OCI-LY1 (cell line): ENCODE results near the gene TSNAX.

ENCODE experiments used
- H2AFZ ChIP-seq: fragments of 200-600 bp; sonication (generic), shearing (Covaris generic); 2 replicates; pipeline ENCODE4 v1.6.0; 2014; ENCODE audit warnings: antibody characterized with exemption, mild to moderate bottlenecking, low read length
- H3F3A ChIP-seq: fragments of 200-600 bp; sonication (generic), shearing (Covaris generic); 2 replicates; pipeline ENCODE4 v1.6.0; 2014; ENCODE audit warnings: mild to moderate bottlenecking, antibody characterized with exemption, low read length, moderate library complexity; ENCODE audit not compliant: insufficient read depth
- H3K27ac ChIP-seq: fragments of 200-600 bp; sonication (generic); 2 replicates; pipeline ENCODE4 v1.5.1; 2014; ENCODE audit warnings: low read length, mixed run types, mild to moderate bottlenecking, low read depth; ENCODE audit not compliant: poor library complexity, severe bottlenecking
- H3K27me3 ChIP-seq: fragments of 200-600 bp; sonication (generic); 2 replicates; pipeline ENCODE4 v1.6.0; 2014; ENCODE audit warnings: antibody characterized with exemption, mild to moderate bottlenecking, low read length, moderate library complexity; ENCODE audit not compliant: insufficient read depth
- H3K36me3 ChIP-seq: fragments of 200-600 bp; sonication (generic); 2 replicates; pipeline ENCODE4 v1.6.1; 2014; ENCODE audit warnings: mild to moderate bottlenecking, antibody characterized with exemption, low read length, moderate library complexity, mixed read lengths; ENCODE audit not compliant: insufficient read depth
- H3K4me1 ChIP-seq: fragments of 200-600 bp; sonication (generic); 2 replicates; pipeline ENCODE4 v1.5.1; 2014; ENCODE audit warnings: mild to moderate bottlenecking, low read length, moderate library complexity; ENCODE audit not compliant: insufficient read depth, severe bottlenecking
- H3K4me2 ChIP-seq: fragments of 200-600 bp; sonication (generic), shearing (Covaris generic); 2 replicates; pipeline ENCODE4 v1.6.1; 2014; ENCODE audit warnings: low read length
- H3K4me3 ChIP-seq: fragments of 200-600 bp; sonication (generic); 2 replicates; pipeline ENCODE4 v1.5.1; 2014; ENCODE audit warnings: low read length, low read depth, mild to moderate bottlenecking, mixed read lengths; ENCODE audit not compliant: poor library complexity, severe bottlenecking
- H3K79me2 ChIP-seq: fragments of 200-600 bp; shearing (Covaris generic); 2 replicates; pipeline ENCODE4 v1.6.1; 2016; ENCODE audit warnings: mixed run types, low read length, mixed read lengths; ENCODE audit not compliant: insufficient read depth
- H3K9ac ChIP-seq: fragments of 200-600 bp; sonication (generic), shearing (Covaris generic); 2 replicates; pipeline ENCODE4 v1.6.1; 2014; ENCODE audit warnings: mild to moderate bottlenecking, low read length, mixed read lengths
- H3K9me2 ChIP-seq: fragments of 200-600 bp; sonication (generic), shearing (Covaris generic); 2 replicates; pipeline ENCODE4 v1.6.1; 2014; ENCODE audit warnings: low read depth, mild to moderate bottlenecking, low read length, mixed read lengths
- H3K9me3 ChIP-seq: fragments of 200-600 bp; shearing (Covaris generic); 2 replicates; pipeline ENCODE4 v1.6.1; 2014; ENCODE audit warnings: low read length, mixed read lengths
- H4K20me1 ChIP-seq: fragments of 200-600 bp; sonication (generic), shearing (Covaris generic); 2 replicates; pipeline ENCODE4 v1.6.0; 2016; ENCODE audit warnings: mild to moderate bottlenecking, low read length; ENCODE audit not compliant: insufficient read depth
- EZH2 ChIP-seq: fragments of 200-600 bp; sonication (generic), shearing (Covaris generic); IDR thresholded peaks from 2 replicates; pipeline ENCODE4 v1.8.0; 2017; ENCODE audit warnings: borderline replicate concordance, mixed run types, mild to moderate bottlenecking, antibody characterized with exemption, low read length, moderate library complexity, mixed read lengths
- TF ChIP-seq, protein P1 (sequence below): fragments of 200-600 bp; sonication (generic), shearing (Covaris generic); IDR thresholded peaks from 2 replicates; pipeline ENCODE4 v1.5.1; 2017; ENCODE audit warnings: mild to moderate bottlenecking, antibody characterized with exemption, low read length, moderate library complexity, mixed read lengths

Gene TSNAX

DNA sequence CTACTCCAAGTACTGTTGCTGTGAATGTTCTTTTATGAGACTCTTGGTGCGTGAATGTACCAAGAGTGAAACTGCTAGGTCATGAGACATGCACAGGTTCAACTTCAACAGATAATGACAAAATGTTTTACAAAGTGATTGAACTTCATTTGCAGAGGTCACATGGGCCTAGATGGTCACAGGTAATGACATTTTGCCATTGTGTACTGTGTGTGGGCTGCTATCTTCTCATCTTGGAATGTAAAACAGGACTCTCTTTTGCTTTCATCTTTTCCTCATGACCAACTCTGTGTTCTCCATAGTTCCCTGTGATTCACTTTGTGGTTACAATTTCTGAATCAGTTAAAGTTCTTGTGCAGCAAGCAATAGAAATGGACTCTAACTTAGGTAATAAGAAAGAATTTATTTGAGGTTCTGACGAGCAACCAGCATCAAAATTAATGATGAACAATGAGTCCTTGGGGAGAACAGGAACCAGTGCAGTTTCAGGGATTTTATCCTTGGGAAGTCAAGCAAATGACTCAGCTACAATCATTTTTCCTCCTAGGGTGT is 16.2 kb upstream of the TSNAX start:
- Histone ChIP-seq H3K27me3 (no peaks in the 10 kb centered on the region), H3K79me2 (no peaks in the 10 kb centered on the region), H4K20me1 (no peaks in the 10 kb centered on the region), H3K4me1 (no peaks in the 10 kb centered on the region), H2AFZ (no peak overlapping the region), H3K4me3 (no peak overlapping the region), H3K9me3 (no peaks in the 10 kb centered on the region), H3K36me3 (no peaks in the 10 kb centered on the region), H3F3A (no peaks in the 10 kb centered on the region), H3K9me2 (no peaks in the 10 kb centered on the region), H3K4me2 (no peak overlapping the region), H3K9ac (no peak overlapping the region), H3K27ac (no peak overlapping the region)
- TF ChIP-seq, protein P1, sequence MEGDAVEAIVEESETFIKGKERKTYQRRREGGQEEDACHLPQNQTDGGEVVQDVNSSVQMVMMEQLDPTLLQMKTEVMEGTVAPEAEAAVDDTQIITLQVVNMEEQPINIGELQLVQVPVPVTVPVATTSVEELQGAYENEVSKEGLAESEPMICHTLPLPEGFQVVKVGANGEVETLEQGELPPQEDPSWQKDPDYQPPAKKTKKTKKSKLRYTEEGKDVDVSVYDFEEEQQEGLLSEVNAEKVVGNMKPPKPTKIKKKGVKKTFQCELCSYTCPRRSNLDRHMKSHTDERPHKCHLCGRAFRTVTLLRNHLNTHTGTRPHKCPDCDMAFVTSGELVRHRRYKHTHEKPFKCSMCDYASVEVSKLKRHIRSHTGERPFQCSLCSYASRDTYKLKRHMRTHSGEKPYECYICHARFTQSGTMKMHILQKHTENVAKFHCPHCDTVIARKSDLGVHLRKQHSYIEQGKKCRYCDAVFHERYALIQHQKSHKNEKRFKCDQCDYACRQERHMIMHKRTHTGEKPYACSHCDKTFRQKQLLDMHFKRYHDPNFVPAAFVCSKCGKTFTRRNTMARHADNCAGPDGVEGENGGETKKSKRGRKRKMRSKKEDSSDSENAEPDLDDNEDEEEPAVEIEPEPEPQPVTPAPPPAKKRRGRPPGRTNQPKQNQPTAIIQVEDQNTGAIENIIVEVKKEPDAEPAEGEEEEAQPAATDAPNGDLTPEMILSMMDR: no peak
- TF ChIP-seq EZH2: no peak

DNA sequence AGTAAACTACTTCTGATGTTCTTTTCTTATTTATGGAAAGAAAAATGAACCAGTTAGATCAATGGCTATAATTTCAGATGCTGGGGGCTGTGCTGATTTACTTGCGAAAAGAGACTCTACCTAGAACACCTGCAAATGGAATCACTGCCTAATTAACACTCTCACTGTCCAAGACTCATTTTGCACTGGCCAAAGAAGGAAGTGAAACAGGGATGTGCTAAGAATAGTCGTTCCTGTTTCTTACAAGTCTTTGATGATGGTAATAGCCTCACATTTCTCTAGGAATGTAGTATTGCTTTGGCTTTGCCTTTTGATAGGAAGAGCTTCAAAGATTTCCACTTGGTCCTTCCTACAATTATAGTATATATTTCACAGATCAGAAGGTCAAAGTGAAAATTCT is 12.7 kb upstream of the TSNAX start:
- Histone ChIP-seq H3K9me3 (no peaks in the 10 kb centered on the region), H3K4me3 (no peak overlapping the region), H3K27me3 (no peaks in the 10 kb centered on the region), H3K36me3 (no peaks in the 10 kb centered on the region), H4K20me1 (no peaks in the 10 kb centered on the region), H3F3A (no peaks in the 10 kb centered on the region), H3K27ac (no peak overlapping the region), H3K9me2 (no peaks in the 10 kb centered on the region), H3K9ac (no peak overlapping the region), H3K4me2 (no peak overlapping the region), H3K79me2 (no peaks in the 10 kb centered on the region), H2AFZ (no peak overlapping the region), H3K4me1 (no peaks in the 10 kb centered on the region)
- TF ChIP-seq, protein P1: no peak
- no peak for TF ChIP-seq EZH2

DNA sequence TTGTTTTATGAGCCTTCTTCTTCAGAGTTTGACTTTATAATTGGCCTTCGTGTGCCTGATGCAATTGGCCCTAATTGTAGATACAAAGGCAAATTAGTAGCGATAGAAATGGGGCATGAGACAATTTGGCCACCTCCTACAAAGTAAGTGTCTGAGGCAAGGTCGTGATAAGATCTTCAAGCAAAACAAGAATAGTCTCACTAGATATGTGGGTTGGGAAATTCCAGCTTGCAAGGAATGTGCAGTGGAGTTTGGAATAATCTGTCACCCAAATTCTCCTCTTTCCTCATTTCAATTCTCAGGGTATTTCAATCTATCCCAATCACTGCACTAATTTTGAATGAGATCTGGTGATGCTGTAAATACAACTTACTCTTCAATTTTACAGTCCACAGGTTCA is 11.4 kb upstream of the TSNAX start:
- Histone ChIP-seq H3K9me3 (no peaks in the 10 kb centered on the region), H3K36me3 (no peaks in the 10 kb centered on the region), H3K4me2 (no peak overlapping the region), H3K9ac (no peak overlapping the region), H4K20me1 (no peaks in the 10 kb centered on the region), H3F3A (no peaks in the 10 kb centered on the region), H3K27me3 (no peaks in the 10 kb centered on the region), H3K4me1 (no peaks in the 10 kb centered on the region), H3K79me2 (no peaks in the 10 kb centered on the region), H3K27ac (no peak overlapping the region), H2AFZ (no peak overlapping the region), H3K4me3 (no peak overlapping the region), H3K9me2 (no peaks in the 10 kb centered on the region)
- TF ChIP-seq EZH2: no peak
- TF ChIP-seq, protein P1: no peak
